ENCODE measurements around the gene COL6A6.
A peak's percentile ranks its signal among the peaks of the same experiment; 100 is the strongest.
"Not testable (repeated sequence)": the region's sequence is repeated elsewhere in the genome, so short reads cannot be mapped to it uniquely, and the experiment has no call there.

COL6A6 gene

DNA sequence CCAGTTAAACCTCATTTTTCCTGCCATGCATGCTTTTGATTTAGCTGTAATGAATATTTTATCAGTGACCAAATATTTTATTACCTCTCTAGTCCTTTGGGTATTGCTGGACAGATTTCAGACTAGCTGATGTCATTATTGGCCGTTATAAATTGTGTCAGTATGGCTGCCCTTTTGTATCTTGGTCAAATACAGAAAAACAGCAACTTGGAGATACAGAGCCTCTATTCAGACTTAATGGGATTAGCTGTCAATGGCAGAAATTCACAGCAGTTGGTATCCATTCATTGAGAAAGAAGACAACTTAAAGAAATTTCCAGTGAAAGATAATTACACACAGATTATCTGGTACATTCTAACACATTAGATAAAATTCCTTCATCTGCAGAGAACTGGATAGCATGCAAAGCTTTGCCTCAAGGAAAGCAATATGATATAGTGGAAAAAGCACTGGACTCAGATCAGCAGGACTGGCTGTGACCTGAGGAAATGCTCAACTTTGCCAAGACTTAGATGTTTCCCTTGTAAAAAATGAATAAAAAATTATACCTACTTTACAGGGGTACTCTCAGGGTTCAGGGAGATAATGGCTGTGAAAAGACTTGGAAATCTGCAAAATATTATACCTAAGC lies 20.8 kb downstream of the COL6A6 start:
- DNase-seq (ENCODE audit: low spot score): no peak

DNA sequence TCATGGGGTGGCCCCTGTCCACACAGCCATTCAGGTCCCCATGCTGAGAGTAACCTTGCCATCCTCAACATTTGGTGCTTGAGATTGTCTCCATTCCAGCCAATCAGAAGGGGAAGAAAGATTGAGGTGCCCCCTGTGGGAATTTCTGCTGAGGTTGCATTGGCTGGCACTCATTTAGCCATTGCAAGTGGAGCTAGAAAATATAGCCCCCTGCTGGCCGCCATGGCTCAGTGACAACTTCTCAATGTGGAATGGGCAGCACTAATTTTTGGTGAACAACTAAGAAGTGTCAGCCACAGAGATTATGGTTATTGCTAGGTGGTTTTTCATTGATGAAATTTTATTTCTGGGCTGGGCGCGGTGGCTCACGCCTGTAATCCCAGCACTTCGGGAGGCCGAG lies 22.0 kb downstream of the COL6A6 start:
- peak; percentile 46 for DNase-seq (ENCODE audit: low spot score)

DNA sequence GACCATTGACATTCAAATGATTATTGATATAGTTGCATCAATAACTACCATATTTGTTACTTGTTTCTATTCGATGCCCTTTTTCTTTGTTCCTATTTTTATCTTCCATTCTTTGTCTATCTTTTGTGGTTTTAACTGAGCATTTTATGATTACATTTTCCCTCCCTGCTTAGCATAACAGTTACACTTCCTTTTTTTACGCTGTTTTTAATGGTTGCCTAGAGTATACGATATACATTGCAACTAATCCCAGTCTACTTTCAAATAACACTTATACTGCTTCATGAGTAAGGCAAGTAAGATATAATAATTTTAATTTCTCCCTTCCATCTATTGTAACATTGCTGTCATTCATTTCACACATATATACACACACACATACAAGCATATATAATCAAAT lies 26.3 kb downstream of the COL6A6 start:
- DNase-seq (ENCODE audit: low spot score): no peak

DNA sequence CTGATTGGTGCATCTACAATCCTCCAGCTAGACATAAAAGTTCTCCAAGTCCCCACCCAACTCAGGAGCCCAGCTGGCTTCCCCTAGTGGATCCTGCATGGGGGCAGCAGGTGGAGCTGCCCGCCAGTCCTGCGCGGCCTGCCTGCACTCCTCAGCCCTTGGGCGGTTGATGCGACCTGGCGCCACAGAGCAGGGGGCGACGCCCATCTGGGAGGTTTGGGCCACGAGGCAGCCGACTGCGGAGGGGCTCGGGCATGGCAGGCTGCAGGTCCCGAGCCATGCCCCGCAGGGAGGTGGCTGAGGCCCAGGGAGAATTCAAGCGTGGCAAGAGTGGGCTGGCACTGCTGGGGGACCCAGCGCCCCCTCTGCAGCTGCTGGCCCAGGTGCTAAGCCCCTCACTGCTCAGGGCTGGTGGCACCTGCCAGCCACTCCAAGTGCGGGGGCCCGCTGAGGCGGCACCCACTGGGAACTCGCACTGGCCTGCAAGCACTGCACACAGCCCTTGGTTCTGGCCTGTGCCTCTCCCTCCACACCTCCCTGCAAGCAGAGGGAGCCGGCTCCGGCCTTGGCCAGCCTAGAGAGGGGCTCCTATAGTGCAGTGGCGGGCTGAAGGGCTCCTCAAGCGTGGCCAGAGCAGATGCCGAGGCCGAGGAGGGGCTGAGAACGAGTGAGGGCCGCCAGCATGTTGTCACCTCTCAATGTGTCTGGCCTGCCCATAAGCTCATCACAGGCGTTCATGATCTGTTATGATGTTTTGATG lies 30.1 kb downstream of the COL6A6 start:
- no peak for DNase-seq (ENCODE audit: low spot score)

DNA sequence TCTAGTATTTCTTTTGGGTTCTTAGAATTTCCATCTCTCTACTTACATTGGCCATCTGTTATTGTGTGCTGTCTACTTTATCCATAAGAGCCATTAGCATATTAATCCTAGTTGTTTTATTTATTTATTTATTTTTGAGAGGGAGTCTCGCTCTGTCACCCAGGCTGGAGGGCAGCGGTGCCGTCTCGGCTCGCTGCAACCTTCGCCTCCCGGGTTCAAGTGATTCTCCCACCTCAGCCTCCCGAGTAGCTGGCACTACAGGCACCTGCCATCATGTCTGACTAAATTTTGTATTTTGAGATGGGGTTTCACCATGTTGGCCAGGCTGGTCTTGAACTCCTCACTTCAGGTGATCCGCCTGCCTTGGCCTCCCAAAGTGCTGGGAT lies 30.7 kb downstream of the COL6A6 start:
- DNase-seq (ENCODE audit: low spot score): not testable (repeated sequence)

DNA sequence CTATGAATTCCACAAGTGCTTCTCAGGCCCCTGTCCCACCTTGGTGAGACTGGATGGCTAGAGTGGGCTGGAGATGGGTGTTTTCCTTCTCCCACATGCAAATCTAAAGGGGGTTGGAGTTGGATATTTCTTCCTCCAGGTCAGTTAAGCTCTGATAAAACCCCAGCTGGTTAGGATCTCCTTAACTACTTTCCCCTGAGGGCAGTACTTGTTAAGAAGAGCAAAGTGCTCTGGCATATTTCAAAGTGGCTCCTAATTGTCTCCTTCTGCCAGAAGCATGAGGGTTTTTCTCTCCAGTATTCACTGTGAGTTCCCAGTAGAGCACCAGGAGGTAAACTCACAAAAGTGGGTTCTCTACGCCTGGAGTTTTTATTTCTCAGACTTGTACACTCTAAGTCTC lies 31.4 kb downstream of the COL6A6 start:
- no peak for DNase-seq (ENCODE audit: low spot score)

DNA sequence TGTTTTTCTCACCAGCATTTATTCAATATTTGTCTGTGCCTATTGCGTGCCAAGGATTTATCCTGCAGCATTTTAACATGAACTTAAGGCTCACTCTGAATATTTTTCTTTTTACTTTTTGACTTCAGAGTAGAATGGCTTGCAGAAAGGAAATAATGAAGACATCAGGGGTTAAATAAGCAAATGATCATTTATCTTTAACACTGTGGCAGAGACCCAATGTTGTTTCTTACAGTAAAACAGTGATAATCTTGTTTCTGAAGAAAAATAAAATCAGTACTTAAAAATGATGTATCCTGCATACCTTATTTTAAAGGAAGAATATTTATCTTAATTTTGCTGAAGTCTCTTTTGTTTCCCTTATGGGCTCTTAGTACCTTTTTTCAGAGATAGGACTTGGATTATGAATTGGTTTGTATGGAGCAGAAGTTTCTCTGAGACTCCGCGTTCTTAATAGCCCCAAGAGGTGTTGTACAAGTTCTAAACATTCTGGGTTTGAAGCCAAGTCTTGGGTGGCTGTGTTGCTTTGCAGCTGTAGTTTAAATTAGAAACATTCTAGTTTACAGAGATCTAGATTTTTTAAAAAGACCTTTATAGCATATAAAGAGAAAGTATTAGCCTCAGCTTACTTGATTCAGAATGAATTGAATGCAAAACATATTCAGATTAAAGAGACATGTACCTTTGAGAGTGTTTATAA lies 40.5 kb downstream of the COL6A6 start:
- DNase-seq (ENCODE audit: low spot score): no peak

DNA sequence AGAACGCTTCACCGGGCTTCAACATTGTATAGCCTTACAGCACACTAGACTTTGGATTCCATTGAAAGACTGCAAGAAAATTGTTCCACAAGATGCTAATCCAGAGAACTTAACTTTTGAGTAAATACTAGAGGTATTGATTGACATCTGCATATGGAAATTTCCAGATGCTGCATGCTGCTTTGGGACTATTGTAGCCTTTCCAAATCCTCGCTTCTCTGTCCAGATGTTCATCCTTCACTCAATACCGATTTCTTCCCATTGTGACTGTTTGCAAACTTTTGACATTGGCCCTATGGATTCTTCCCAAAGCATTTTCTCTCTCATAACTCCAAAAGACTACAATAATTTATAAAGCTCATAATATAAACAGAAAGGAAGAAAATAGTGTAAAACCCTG lies 41.4 kb downstream of the COL6A6 start:
- no peak for DNase-seq (ENCODE audit: low spot score)

DNA sequence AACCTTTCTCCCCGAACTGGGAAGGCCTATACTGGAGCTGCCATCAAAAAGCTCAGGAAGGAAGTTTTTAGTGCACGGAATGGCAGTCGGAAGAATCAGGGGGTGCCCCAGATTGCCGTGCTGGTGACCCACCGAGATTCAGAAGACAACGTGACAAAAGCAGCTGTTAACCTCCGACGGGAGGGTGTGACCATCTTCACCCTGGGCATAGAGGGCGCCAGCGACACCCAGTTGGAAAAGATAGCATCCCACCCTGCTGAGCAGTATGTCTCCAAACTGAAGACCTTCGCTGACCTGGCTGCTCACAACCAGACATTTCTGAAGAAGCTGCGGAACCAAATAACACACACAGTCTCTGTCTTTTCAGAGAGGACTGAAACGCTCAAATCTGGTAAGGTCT lies 48.2 kb downstream of the COL6A6 start:
- DNase-seq (ENCODE audit: low spot score): no peak

All from SW480 (cell line).